ENCODE results near the gene REPS2. TPM values are rescaled to one million over a fixed set of nuclear protein-coding genes. Genes with fewer than 3 reads are reported as not detected.
A peak's percentile ranks its signal among the peaks of the same experiment; 100 is the strongest.
"Not testable (repeated sequence)": the region's sequence is repeated elsewhere in the genome, so short reads cannot be mapped to it uniquely, and the experiment has no call there.

The REPS2 gene
- total RNA-seq, 1 donor from 2014 or later: 18.9 TPM

DNA sequence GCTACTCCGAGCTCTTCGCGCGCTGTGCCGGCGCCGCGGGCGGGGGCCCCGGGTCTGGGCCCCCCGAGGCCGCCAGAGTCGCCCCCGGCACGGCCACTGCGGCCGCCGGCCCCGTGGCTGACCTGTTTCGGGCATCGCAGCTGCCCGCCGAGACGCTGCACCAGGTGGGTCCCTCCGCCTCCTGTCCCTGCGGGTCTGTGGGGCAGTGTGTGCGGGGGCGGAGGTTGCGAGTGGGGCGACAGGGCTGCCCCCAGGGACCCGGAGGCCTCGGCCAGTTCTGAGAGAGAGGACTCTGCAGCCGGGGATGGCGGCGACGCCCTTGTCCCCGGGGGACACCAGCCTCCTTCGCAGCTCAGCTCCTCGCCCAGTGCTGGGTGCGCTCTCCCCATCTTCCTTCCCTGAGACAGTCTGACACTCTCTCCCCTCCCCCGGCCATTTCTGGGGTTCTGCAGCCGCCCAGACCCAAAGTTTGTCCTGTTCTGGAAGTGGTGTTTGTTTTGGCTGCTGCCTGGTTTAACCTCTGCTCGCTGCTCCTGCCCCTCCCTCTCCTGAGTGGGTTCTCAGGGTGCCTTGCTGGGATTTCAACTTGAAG, 609 bp downstream of the REPS2 start:
- Histone ChIP-seq H3K4me1 (no peaks in the 10 kb centered on the region), H3K36me3 (no peaks in the 10 kb centered on the region), H3K9me3 (no peaks in the 10 kb centered on the region), H3K27me3 (no peaks in the 10 kb centered on the region), H3K4me3 (peak overlapping the region; percentile 53), H3K27ac (no peak overlapping the region)
- TF ChIP-seq, protein P1, sequence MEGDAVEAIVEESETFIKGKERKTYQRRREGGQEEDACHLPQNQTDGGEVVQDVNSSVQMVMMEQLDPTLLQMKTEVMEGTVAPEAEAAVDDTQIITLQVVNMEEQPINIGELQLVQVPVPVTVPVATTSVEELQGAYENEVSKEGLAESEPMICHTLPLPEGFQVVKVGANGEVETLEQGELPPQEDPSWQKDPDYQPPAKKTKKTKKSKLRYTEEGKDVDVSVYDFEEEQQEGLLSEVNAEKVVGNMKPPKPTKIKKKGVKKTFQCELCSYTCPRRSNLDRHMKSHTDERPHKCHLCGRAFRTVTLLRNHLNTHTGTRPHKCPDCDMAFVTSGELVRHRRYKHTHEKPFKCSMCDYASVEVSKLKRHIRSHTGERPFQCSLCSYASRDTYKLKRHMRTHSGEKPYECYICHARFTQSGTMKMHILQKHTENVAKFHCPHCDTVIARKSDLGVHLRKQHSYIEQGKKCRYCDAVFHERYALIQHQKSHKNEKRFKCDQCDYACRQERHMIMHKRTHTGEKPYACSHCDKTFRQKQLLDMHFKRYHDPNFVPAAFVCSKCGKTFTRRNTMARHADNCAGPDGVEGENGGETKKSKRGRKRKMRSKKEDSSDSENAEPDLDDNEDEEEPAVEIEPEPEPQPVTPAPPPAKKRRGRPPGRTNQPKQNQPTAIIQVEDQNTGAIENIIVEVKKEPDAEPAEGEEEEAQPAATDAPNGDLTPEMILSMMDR (IDR thresholded peaks at IDR 0.05): no peak
- intact Hi-C loops (cut with DNase I): no loop called here
- ATAC-seq: peak; percentile 57
- peak; percentile 67 for DNase-seq

DNA sequence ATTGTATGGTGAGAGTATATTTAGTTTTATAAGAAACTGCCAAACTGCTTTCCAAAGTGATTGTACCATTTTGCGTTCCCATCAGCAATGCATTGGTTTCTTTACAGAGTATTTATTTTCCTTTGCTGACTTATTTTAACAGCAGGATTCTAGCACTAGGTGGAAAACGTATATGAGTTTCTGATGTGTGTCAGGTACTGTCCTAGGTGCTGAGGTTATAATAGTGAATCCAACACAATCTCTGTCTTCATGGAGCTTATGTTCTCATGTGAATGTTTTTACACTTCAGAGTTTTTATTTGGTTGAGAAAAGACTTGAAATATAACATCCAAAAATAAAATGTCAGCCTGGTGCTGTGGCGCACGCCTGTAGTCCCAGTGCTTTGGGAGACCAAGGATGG, 4.0 kb downstream of the REPS2 start:
- ATAC-seq: no peak
- intact Hi-C loops (cut with DNase I): no loop called here

DNA sequence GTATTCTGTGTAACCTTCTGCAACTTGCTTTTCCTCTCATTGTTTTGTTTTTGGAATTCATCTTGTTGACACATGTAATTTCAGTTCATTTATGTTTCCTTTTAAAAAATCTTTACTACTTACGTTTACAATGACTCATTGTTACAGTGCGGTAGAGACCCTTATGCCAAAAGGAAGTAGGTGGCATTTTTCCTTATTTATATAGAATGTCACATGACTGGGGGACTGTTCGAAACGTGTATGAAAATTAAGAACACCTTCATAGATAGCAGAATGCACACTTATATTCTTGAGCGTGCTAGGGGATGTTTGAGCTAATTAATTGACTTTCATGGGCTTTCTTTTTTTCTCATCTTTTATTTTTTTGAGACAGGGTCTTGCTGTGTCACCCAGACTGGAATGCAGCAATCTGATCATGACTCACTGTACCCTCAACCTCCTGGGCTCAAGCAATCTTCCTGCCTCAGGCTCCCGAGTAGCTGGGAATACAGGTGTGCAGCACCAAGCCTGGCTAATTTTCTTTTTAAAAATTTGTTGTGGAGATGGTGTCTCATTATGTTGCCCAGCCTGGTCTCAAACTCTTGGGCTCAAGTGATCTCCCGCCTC, 7.3 kb downstream of the REPS2 start:
- Histone ChIP-seq H3K4me1 (no peaks in the 10 kb centered on the region), H3K36me3 (no peaks in the 10 kb centered on the region), H3K27me3 (no peaks in the 10 kb centered on the region), H3K4me3 (no peak overlapping the region), H3K9me3 (no peaks in the 10 kb centered on the region), H3K27ac (no peak overlapping the region)
- TF ChIP-seq, protein P1 (IDR thresholded peaks at IDR 0.05): no peak
- no peak for ATAC-seq
- DNase-seq: no peak
- intact Hi-C loops (cut with DNase I): no loop called here

More for the DNA sequence above, 4.0 kb downstream of the REPS2 start:
- Histone ChIP-seq H3K36me3 (no peaks in the 10 kb centered on the region), H3K4me3 (no peak overlapping the region), H3K9me3 (no peaks in the 10 kb centered on the region), H3K27me3 (no peaks in the 10 kb centered on the region), H3K27ac (no peak overlapping the region), H3K4me1 (no peaks in the 10 kb centered on the region)
- no peak for DNase-seq
- TF ChIP-seq, protein P1 (IDR thresholded peaks at IDR 0.05): no peak

DNA sequence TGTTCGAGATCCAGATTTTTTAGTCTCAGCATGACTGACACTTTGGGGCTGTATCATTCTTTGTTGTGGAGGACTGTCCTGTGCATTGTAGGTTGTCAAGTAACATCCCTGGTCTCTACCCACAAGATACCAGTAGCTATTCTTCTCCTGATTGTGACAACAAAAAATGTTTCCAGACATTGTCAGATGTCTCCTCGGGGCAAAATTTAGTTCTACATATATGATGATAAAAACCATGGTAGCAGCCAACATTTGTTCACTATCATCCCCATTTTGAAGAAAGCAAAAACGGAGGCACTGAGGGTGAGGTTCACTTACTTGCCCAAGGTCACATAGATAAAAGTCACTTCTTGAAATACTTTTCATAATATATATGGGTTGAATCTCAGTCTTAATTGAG, 11.3 kb downstream of the REPS2 start:
- H3K27me3 ChIP-seq: no peaks in the 10 kb centered on the region
- H3K9me3 ChIP-seq: no peaks in the 10 kb centered on the region
- TF ChIP-seq, protein P1 (IDR thresholded peaks at IDR 0.05): no peak
- H3K36me3 ChIP-seq: no peaks in the 10 kb centered on the region
- no peaks in the 10 kb centered on the region for H3K4me1 ChIP-seq
- no peak overlapping the region for H3K27ac ChIP-seq
- ATAC-seq: no peak
- H3K4me3 ChIP-seq: no peak overlapping the region
- no peak for DNase-seq
- intact Hi-C loops (cut with DNase I): no loop called here

DNA sequence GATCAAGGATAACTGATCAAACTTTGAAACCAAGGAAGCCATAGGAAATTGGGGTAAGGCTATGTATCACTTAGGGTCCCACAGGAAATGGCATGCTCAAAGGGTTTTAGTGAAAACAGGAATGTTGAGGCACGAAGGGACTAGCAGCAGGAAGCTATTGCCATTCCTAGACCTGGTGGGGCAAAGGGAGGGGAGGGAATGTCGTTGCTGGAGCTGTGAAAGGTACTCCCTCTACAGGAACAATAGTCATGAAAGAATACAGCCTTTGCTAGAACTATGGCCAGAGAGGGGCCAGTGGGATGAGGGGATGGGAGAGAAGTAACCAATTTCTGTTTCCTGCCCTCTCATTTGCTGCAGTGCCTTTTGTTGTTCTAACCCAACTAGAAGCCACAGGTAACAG, 11.9 kb downstream of the REPS2 start:
- no peak overlapping the region for H3K27ac ChIP-seq
- intact Hi-C loops (cut with DNase I): no loop called here
- ATAC-seq: no peak
- no peaks in the 10 kb centered on the region for H3K9me3 ChIP-seq
- no peak overlapping the region for H3K4me3 ChIP-seq
- TF ChIP-seq, protein P1 (IDR thresholded peaks at IDR 0.05): no peak
- no peaks in the 10 kb centered on the region for H3K36me3 ChIP-seq
- H3K4me1 ChIP-seq: no peaks in the 10 kb centered on the region
- DNase-seq: no peak
- H3K27me3 ChIP-seq: no peaks in the 10 kb centered on the region

DNA sequence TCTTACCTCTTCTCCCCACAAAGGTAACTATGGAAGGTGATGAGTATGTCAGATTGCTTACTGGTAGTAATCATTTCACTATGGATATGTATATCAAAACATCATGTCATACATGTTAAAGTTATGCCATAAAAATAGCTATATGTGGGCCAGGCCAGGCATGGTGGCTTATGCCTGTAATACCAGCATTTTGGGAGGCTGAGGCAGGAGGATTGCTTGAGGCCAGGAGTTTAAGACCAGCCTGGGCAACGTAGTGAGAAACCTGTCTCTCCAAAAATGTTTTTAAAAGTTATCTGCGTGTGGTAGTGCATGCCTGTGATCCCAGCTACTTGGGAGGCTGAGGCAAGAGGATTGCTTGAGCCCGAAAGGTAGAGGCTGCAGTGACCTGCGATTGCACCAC, 16.2 kb downstream of the REPS2 start:
- intact Hi-C loops (cut with DNase I); H3K4me1 ChIP-seq; ATAC-seq; H3K9me3 ChIP-seq; DNase-seq; H3K4me3 ChIP-seq; H3K36me3 ChIP-seq; H3K27ac ChIP-seq; H3K27me3 ChIP-seq: not testable (repeated sequence)
